DMS114 treated with DMSO at 0.1 percent for 48 hours (cell line): ENCODE results near the gene RCVRN.
"Not testable (repeated sequence)": the region's sequence is repeated elsewhere in the genome, so short reads cannot be mapped to it uniquely, and the experiment has no call there.

Source experiments
- DNase-seq: peaks from one replicate; lab custom pipeline; 2025; ENCODE audit not compliant: unreplicated experiment; lab: John Stamatoyannopoulos, UW

RCVRN gene

GRCh38 chr17:9922012-9922848, 17.2 kb upstream of the RCVRN start:
- DNase-seq = no peak

- not testable (repeated sequence) for DNase-seq
Measured at GRCh38 chr17:9921216-9921615, 16.1 kb upstream of the RCVRN start.

- DNase-seq = no peak
Measured at GRCh38 chr17:9918804-9919352, 13.8 kb upstream of the RCVRN start.

- no peak for DNase-seq
Measured at GRCh38 chr17:9918352-9918751, 13.3 kb upstream of the RCVRN start.

- no peak for DNase-seq
Measured at GRCh38 chr17:9917801-9918200, 12.7 kb upstream of the RCVRN start.

GRCh38 chr17:9917131-9917530, 12.1 kb upstream of the RCVRN start:
- DNase-seq = no peak

- DNase-seq = no peak
Measured at GRCh38 chr17:9916108-9916507, 11.0 kb upstream of the RCVRN start.

GRCh38 chr17:9913476-9913875, 8.4 kb upstream of the RCVRN start:
- no peak for DNase-seq

GRCh38 chr17:9912121-9913099, 7.3 kb upstream of the RCVRN start:
- DNase-seq = no peak

GRCh38 chr17:9911089-9911488, 6.0 kb upstream of the RCVRN start:
- DNase-seq = no peak

- DNase-seq = no peak
Measured at GRCh38 chr17:9908649-9909042, 3.6 kb upstream of the RCVRN start.

- no peak for DNase-seq
Measured at GRCh38 chr17:9907883-9908648, 3.0 kb upstream of the RCVRN start.

GRCh38 chr17:9907131-9907530, 2.1 kb upstream of the RCVRN start:
- no peak for DNase-seq

GRCh38 chr17:9906616-9907015, 1.5 kb upstream of the RCVRN start:
- DNase-seq = no peak

GRCh38 chr17:9905902-9906301, 831 bp upstream of the RCVRN start:
- no peak for DNase-seq

GRCh38 chr17:9904277-9905077, 594 bp downstream of the RCVRN start:
- DNase-seq = no peak

- DNase-seq = no peak
Measured at GRCh38 chr17:9902120-9902519, 3.0 kb downstream of the RCVRN start.

GRCh38 chr17:9900784-9901183, 4.3 kb downstream of the RCVRN start:
- no peak for DNase-seq

GRCh38 chr17:9900044-9900594, 5.0 kb downstream of the RCVRN start:
- DNase-seq = no peak
